GM18511 (cell line): Measurements from ENCODE around the gene KRT23.
"Not testable (repeated sequence)": the region's sequence is repeated elsewhere in the genome, so short reads cannot be mapped to it uniquely, and the experiment has no call there.

Experiments
- ATAC-seq: cut with Tn5 transposase; IDR thresholded peaks from one replicate; pipeline ENCODE4 v1.9.1; 2021; ENCODE audit warnings: mild to moderate bottlenecking, moderate library complexity; ENCODE audit not compliant: unreplicated experiment

Gene KRT23

DNA sequence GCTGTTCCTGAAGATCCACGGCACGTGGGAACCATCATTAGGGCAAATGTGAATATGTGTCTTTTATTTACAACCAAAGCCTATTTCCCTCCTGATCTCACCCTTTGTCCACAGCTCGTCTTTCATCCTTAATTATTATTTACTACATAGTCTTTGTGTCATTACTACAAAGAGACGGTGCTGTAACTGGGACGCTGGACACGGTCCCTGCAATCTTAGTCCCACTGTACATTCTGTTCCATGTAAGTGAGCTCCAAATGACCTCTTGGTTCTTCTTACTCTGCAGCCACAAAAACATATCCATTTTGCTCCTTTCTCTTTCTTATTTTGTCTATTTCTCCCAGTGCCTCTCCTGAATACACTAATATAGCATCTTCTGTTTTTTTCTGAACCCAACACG lies 12.7 kb upstream of the KRT23 start:
- no peak for ATAC-seq

GRCh38 chr17:40949418-40949817 lies 12.0 kb upstream of the KRT23 start:
- ATAC-seq = no peak

DNA sequence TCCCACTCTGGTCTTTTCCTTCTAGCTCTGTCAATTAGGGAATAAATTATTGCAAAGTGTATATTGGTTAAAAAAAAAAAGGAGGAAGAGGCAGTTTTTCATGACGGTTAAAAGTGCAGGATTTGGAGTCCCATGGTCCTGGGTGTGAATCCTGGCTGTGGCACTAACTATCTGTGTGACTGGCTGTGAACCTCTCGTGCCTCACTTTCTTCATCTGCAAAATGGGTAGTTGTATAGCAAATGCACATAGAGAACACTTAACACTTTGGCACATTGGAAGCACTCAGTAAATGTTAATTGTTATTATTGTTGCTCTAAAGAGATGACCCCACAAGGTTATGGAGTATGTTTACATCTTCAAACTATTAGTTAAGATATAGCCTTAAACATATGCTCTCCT lies 10.5 kb upstream of the KRT23 start:
- no peak for ATAC-seq

DNA sequence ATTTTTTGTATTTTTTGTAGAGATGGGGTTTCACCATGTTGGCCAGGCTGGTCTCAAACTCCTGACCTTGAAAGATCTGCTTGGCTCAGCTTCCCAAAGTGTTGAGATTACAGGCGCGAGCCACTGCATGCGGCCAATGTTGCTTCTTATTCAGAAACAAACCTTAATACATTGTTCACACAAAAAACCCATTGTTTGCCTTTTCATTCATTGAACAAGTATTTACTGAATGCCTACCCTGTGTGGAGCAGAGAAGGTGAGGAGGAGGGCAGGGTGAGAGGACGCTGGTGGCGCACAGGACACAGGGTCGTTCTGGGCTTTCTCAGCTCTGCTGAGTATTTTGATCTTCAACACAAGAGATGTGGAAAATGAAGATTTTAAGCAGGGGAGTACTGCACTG lies 8.0 kb upstream of the KRT23 start:
- ATAC-seq = no peak

DNA sequence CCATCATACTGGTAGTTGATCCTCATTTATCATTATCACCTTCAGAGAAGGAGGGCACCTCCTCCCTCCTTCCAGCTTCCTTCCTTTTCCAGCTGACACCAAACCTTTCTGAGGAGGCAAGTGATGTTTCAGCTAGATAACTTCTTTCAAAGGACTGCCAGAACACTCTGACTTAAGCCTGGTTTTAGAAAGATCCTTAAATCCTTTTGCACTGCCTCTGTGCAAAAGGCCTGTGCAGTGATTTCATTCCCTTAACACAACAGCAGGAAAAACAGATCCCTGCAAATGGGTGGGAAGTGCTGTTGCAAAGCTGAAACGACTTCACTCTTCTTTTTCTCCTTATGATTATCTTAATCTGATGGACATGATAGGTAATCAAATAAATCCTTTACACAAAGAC lies 7.1 kb upstream of the KRT23 start:
- no peak for ATAC-seq

GRCh38 chr17:40942553-40942952 lies 5.1 kb upstream of the KRT23 start:
- no peak for ATAC-seq

GRCh38 chr17:40940266-40940665 lies 2.8 kb upstream of the KRT23 start:
- ATAC-seq = no peak

GRCh38 chr17:40938981-40939380 lies 1.5 kb upstream of the KRT23 start:
- no peak for ATAC-seq

DNA sequence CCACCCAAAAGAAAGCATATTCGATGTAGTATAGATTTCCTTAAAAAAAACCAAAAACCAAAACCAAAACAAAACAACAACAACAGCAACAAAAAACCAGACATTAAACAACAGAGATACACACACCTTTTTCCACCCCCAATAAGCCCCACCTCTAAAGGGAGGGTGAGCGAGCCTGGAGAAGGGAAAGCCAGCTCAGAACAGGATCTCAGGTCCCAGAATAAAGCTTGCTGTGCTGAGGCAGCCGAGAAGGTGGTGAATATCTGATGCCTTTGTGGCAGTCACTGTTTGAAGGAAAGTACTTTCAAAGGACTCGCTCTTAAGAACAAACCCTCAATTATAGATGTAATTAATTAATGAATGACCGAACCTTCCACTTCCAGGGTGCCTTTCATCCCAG lies 470 bp downstream of the KRT23 start:
- no peak for ATAC-seq

GRCh38 chr17:40936437-40936971 lies 942 bp downstream of the KRT23 start:
- no peak for ATAC-seq

GRCh38 chr17:40935624-40936023 lies 1.8 kb downstream of the KRT23 start:
- ATAC-seq = no peak

DNA sequence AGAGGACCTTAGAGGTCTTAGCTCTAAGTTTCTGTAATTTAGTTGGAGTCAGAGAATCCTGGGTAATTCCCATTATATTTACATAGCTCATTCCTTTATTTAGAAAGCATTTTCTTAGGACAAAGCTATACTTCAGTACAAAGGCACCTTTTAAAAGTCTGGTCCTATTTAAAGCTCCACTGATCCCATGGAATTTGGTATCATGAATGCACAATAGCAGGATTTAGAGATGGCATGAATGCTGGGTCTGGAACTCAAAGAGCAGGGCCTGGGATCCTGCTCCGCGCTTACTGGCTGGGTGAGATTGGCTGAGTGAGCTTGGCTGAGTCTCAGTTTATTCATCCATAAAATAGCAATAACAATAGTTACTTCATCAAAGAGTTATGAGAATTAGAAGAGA lies 4.8 kb downstream of the KRT23 start:
- no peak for ATAC-seq

- no peak for ATAC-seq
These were observed 6.1 kb downstream of the KRT23 start for GRCh38 chr17:40931311-40931710.

DNA sequence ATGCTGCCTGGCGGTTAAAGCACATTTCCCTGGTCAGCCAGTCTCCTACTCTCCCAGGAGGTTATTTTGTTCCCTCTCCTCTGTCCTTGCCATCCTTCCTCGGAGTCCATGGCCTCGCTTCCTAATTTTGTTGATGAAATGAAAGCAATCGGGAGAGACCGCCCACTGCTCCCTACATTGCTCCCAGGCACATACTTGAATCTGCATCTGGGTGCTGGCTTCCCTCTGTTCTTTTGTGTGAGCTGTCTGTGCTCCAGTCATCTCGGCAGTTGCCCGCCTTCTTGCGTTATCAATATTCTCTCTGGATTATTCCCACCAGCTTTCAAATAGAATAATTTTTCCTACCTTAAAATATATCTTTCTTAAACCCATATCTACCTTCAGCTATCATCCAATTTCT lies 11.1 kb downstream of the KRT23 start:
- ATAC-seq = no peak

- no peak for ATAC-seq
These were observed 15.2 kb downstream of the KRT23 start for GRCh38 chr17:40922239-40922638.

DNA sequence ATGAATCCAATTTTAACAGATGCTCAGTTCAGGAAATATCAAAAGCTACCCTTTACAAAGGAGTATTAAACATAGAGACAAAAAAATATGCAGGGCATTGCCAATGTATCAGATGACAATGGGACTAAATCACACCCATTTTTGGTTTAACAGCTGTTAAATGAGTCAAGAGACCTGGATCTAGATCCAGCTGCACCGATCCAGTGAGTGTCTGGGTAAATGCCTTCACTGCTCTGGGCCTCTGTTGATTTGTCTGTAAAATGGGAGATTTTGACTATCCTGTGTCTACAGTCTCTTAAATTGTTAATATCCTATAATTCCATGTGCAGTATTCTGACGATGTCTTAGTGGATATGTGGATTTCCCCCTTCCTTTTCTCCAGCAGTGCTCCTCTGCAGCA lies 16.4 kb downstream of the KRT23 start:
- ATAC-seq = no peak

GRCh38 chr17:40917116-40917515 lies 20.3 kb downstream of the KRT23 start:
- not testable (repeated sequence) for ATAC-seq

DNA sequence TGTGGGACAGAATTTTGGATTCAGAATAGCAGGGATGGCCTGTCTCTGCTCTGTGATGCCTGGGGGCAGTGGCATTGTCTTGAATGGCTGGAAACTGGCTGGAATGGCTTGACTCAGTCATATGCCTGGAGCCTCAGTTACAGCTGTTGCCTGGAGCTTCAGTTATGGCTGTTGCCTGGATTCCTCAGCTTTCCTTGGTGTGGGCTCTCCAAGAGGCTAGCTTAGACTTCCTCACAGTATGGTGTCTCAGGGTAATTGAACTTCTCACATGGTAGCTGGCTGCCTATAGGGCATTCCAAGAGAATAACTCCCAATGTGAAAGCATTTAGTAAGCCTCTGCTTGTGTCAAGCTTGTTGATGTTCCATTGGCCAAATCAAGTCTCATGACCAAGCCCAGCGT lies 21.1 kb downstream of the KRT23 start:
- no peak for ATAC-seq

DNA sequence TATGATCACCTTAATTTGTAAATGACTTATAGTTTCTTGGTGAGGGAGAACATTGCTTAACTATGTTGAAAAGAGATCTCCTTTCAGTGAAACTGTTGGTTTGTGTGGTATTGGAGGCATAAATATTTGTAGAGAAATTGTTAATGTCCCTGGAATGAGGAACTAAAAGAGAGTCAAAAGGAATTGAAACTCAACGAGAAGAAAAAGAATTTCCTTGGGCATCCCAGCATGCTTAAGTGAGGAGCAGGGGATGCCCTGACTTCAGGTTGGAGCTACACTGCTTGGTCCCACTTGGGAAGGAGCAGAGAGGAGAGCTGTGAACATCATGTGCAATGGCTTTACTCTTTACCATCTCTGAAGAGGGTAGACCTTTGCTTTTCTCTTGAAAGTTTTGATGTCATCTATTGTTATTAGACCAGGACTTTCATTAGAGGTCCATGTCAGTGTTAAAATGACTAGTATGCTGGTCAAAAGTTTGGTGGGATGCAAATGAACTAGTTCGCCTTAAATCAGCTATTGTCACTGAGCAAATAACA lies 21.7 kb downstream of the KRT23 start:
- ATAC-seq = no peak

GRCh38 chr17:40915199-40915661 lies 22.2 kb downstream of the KRT23 start:
- ATAC-seq = peak; percentile 45

DNA sequence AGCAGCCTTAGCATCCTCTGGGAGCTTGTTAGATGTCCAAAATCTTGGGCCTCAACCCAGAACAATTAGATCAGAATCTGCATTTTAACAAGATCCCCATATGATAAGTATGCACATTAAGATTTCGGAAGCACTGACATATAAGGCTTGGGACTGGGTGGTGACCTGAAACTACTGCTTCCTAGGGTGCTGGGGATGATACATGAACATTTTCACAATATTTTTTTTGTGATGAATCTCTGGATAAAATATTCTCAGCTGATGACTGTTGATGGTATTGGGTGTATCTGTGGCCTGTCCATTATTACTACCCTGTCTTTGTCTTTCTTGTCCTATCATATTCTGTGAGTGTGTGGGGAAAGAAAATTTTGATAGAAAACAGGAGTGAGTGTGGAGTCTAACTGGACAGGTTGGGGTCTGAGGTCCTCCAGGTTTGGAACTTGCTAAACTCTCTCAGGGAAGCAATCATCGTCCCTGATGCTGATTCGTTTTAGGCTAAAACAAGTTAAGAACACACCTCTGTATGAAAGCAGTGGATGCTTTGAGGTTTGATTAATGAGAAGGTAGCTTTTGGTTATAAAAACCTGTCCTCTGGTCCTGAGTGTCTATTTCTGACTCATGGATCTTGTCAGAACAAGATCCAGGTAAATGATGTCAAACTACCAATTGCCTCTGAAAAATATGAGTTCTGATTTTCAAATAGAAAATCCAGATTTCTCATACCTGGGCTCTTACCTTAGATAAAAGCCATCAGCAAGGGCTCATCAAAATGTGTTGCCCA lies 23.2 kb downstream of the KRT23 start:
- ATAC-seq = no peak

- no peak for ATAC-seq
These were observed 24.8 kb downstream of the KRT23 start for GRCh38 chr17:40912486-40913210.
